IMR-90 (cell line): Measurements from ENCODE around the gene DNAJC4. TPM values are rescaled to one million over a fixed set of nuclear protein-coding genes. Genes with fewer than 3 reads are reported as not detected.

Experiments
- ATAC-seq: fragments of 200-7000 bp; cut with Tn5 transposase; 2 replicates; pipeline ENCODE4 v1.9.1; 2020; ENCODE audit warnings: low read depth, mild to moderate bottlenecking, moderate library complexity
- BruUV-seq: library from RNA; stranded (reverse); fragments of 400-500 nt; replicated peaks from 2 replicates; lab custom pipeline; 2021; lab: Mats Ljungman, UMichigan
- CTCF ChIA-PET: fragments of 300-600 bp; formaldehyde crosslinking; extraction: SDS; loops from one replicate; lab custom pipeline; 2021; ENCODE audit warnings: antibody characterized with exemption; lab: Yijun Ruan, JAX
- POLR2A ChIA-PET: fragments of 300-600 bp; sonication (Branson Sonifier 250); formaldehyde crosslinking; loops from one replicate; lab custom pipeline; 2022; ENCODE audit warnings: antibody characterized with exemption; ENCODE audit not compliant: unreplicated experiment; lab: Charles Lee
- DNase-seq: peaks from one replicate; pipeline ENCODE4 v3.0.0; 2013
- H2AFZ ChIP-seq: replicated peaks from 2 replicates; pipeline ENCODE3; 2013; ENCODE audit warnings: low read length, mild to moderate bottlenecking; ENCODE audit not compliant: poor library complexity
- H2AK5ac ChIP-seq: 2 replicates; pipeline ENCODE4 v1.6.1; 2013; ENCODE audit warnings: low read depth, low read length, inconsistent platforms
- H2AK9ac ChIP-seq: replicated peaks from 2 replicates; pipeline ENCODE3; 2013; ENCODE audit warnings: mild to moderate bottlenecking, low read depth, low read length, moderate library complexity; ENCODE audit not compliant: poor library complexity
- H2BK120ac ChIP-seq: 2 replicates; pipeline ENCODE4 v1.6.1; 2013; ENCODE audit warnings: low read depth, low read length, inconsistent platforms
- H2BK15ac ChIP-seq: 3 replicates; pipeline ENCODE4 v1.6.1; 2013; ENCODE audit warnings: low read depth, low read length, inconsistent platforms
- H2BK20ac ChIP-seq: 2 replicates; pipeline ENCODE4 v1.6.1; 2013; ENCODE audit warnings: low read depth, mild to moderate bottlenecking, inconsistent platforms, low read length, moderate library complexity
- H2BK5ac ChIP-seq: 2 replicates; pipeline ENCODE4 v1.6.1; 2013; ENCODE audit warnings: mild to moderate bottlenecking, low read depth, low read length, inconsistent platforms; ENCODE audit not compliant: poor library complexity, severe bottlenecking
- H3K14ac ChIP-seq: replicated peaks from 2 replicates; pipeline ENCODE4 v1.6.1; 2013; ENCODE audit warnings: low read depth, low read length, inconsistent platforms
- H3K18ac ChIP-seq: 2 replicates; pipeline ENCODE4 v1.6.1; 2013; ENCODE audit warnings: low read depth, low read length, control low read depth
- H3K23ac ChIP-seq: 2 replicates; pipeline ENCODE4 v1.6.1; 2013; ENCODE audit warnings: low read depth, low read length, inconsistent platforms
- H3K27ac ChIP-seq: 2 replicates; pipeline ENCODE4 v1.5.1; 2013; ENCODE audit warnings: mild to moderate bottlenecking, control low read depth, low read length; ENCODE audit not compliant: insufficient read depth
- H3K27me3 ChIP-seq: 2 replicates; pipeline ENCODE4 v1.6.1; 2013; ENCODE audit warnings: low read length; ENCODE audit not compliant: control insufficient read depth, insufficient read depth
- H3K36me3 ChIP-seq: 2 replicates; pipeline ENCODE4 v1.6.1; 2013; ENCODE audit warnings: low read length, mixed read lengths; ENCODE audit not compliant: control insufficient read depth, insufficient read depth
- H3K4ac ChIP-seq: 2 replicates; pipeline ENCODE4 v1.6.1; 2013; ENCODE audit warnings: low read depth, low read length, inconsistent platforms
- H3K4me1 ChIP-seq: 2 replicates; pipeline ENCODE4 v1.6.1; 2013; ENCODE audit warnings: low read length, mixed read lengths; ENCODE audit not compliant: control insufficient read depth, insufficient read depth
- H3K4me2 ChIP-seq: 2 replicates; pipeline ENCODE4 v1.6.1; 2013; ENCODE audit warnings: low read depth, mild to moderate bottlenecking, control low read depth, low read length, moderate library complexity
- H3K4me3 ChIP-seq: 2 replicates; pipeline ENCODE4 v1.5.1; 2013; ENCODE audit warnings: low read depth, mild to moderate bottlenecking, control low read depth, low read length, moderate library complexity; ENCODE audit not compliant: insufficient read depth
- H3K56ac ChIP-seq: 2 replicates; pipeline ENCODE4 v1.6.1; 2013; ENCODE audit warnings: low read length, inconsistent platforms; ENCODE audit not compliant: insufficient read depth; ENCODE audit errors: extremely low read depth
- H3K79me1 ChIP-seq, 2 experiments: 2 replicates each; pipeline ENCODE4 v1.6.1; 2013; ENCODE audit warnings: low read length in 2 of 2, inconsistent platforms in 1 of 2, low read depth in 1 of 2
- H3K9ac ChIP-seq: 2 replicates; pipeline ENCODE4 v1.6.1; 2013; ENCODE audit warnings: low read depth, low read length, control low read depth
- H3K9me1 ChIP-seq: 2 replicates; pipeline ENCODE4 v1.6.1; 2013; ENCODE audit warnings: low read length, inconsistent platforms; ENCODE audit not compliant: insufficient read depth
- H3K9me3 ChIP-seq: 2 replicates; pipeline ENCODE4 v1.6.1; 2013; ENCODE audit warnings: low read length; ENCODE audit not compliant: control insufficient read depth, insufficient read depth
- H4K20me1 ChIP-seq: 2 replicates; pipeline ENCODE4 v1.6.1; 2013; ENCODE audit warnings: low read length, inconsistent platforms; ENCODE audit not compliant: insufficient read depth
- H4K5ac ChIP-seq: 2 replicates; pipeline ENCODE4 v1.6.1; 2013; ENCODE audit warnings: mild to moderate bottlenecking, low read depth, low read length, control low read depth
- H4K8ac ChIP-seq, 2 experiments: 2 replicates each; pipeline ENCODE4 v1.6.1; 2013; ENCODE audit warnings: low read depth in 2 of 2, low read length in 2 of 2, control low read depth in 1 of 2, inconsistent platforms in 1 of 2
- H4K91ac ChIP-seq: 2 replicates; pipeline ENCODE4 v1.6.1; 2013; ENCODE audit warnings: low read depth, low read length, inconsistent platforms; ENCODE audit not compliant: insufficient read depth
- CHD1 ChIP-seq: IDR thresholded peaks from 2 replicates; pipeline ENCODE4 v1.6.1; 2012; ENCODE audit warnings: low read depth, low read length, improper control_type of control experiment
- CTCF ChIP-seq: conservative IDR thresholded peaks from 2 replicates; pipeline ENCODE4 v1.5.1; 2012; ENCODE audit warnings: mild to moderate bottlenecking, low read depth, low read length, improper control_type of control experiment
- MAFK ChIP-seq: IDR thresholded peaks from 2 replicates; pipeline ENCODE4 v1.6.1; 2012; ENCODE audit warnings: low read depth, low read length, improper control_type of control experiment
- RAD21 ChIP-seq: IDR thresholded peaks from 2 replicates; pipeline ENCODE4 v1.6.1; 2012; ENCODE audit warnings: low read length, improper control_type of control experiment
- RCOR1 ChIP-seq: IDR thresholded peaks from 2 replicates; pipeline ENCODE4 v1.6.1; 2012; ENCODE audit warnings: mild to moderate bottlenecking, low read length, improper control_type of control experiment; ENCODE audit not compliant: insufficient replicate concordance
- RFX5 ChIP-seq: IDR thresholded peaks from 2 replicates; pipeline ENCODE4 v1.8.0; 2012; ENCODE audit warnings: low read depth, mild to moderate bottlenecking, low read length, moderate library complexity
- WGBS, 2 experiments: methylation state at CpG; one replicate each; pipeline versions ENCODE4 v1.1.5 to v1.1.7; 2013; ENCODE audit warnings: missing lambda C conversion rate in 2 of 2; ENCODE audit not compliant: insufficient read length in 1 of 2; ENCODE audit errors: extremely low coverage in 2 of 2; 5-methylcytosine and 5-hydroxymethylcytosine counted together
- dilution Hi-C: fragments of 300-500 bp; cut with HindIII; formaldehyde crosslinking; loops from one replicate; pipeline ENCODE4 v1.14.3; 2018; ENCODE audit warnings: low sequenced_read_pairs; ENCODE audit not compliant: unreplicated experiment
- in situ Hi-C: fragments of 300-500 bp; cut with MboI; formaldehyde crosslinking; loops from 3 replicates; pipeline ENCODE4 v1.14.3; 2019; ENCODE audit warnings: low sequenced_read_pairs, inconsistent platforms, mixed read lengths
- intact Hi-C: fragments of 100-400 bp; cut with micrococcal nuclease; formaldehyde crosslinking; loops from 2 replicates; pipeline ENCODE4 v1.10.0; 2022
- polyA plus RNA-seq, 3 experiments: library from polyadenylated mRNA; depleted of rRNA; stranded (reverse); fragments of >200 nt; gene quantifications; 2 replicates each; pipeline ENCODE4 v1.2.3, GENCODE V29; 2012; ENCODE audit warnings: low replicate concordance in 1 of 3
- total RNA-seq: library from RNA; depleted of rRNA; stranded (reverse); fragments of >200 nt; gene quantifications from 2 replicates; pipeline ENCODE4 v1.2.3, GENCODE V29; 2012

Gene DNAJC4
- total and polyA plus RNA-seq, 2 of the 4 experiments (the other 2 are of a cell fraction): 2.2 to 22.8 TPM

- TF ChIP-seq RFX5: no peak
- TF ChIP-seq RAD21: no peak
- TF ChIP-seq MAFK: no peak
- TF ChIP-seq CHD1: no peak
- no peak for TF ChIP-seq RCOR1
- TF ChIP-seq CTCF: no peak
- Histone ChIP-seq H4K91ac (no peak overlapping the region), H3K36me3 (peaks cover 30% of the 10 kb centered on the region), H3K4me1 (peaks cover 4% of the 10 kb centered on the region), H2BK15ac (no peak overlapping the region), H4K20me1 (no peaks in the 10 kb centered on the region), H2BK20ac (no peak overlapping the region), H3K79me1 (peaks cover 9 to 19% of the 10 kb centered on the region in 2 experiments), H2BK120ac (no peak overlapping the region), H3K56ac (no peak overlapping the region), H2BK5ac (no peak overlapping the region), H3K4ac (no peak overlapping the region), H3K27ac (no peak overlapping the region), H2AFZ (no peak overlapping the region), H3K4me2 (no peak overlapping the region), H3K4me3 (no peak overlapping the region), H3K23ac (no peak overlapping the region), H2AK9ac (no peak overlapping the region), H4K5ac (no peak overlapping the region), H3K14ac (no peak overlapping the region), H3K9me1 (peaks cover 5% of the 10 kb centered on the region; the same call in 1 of the 2 replicates), H4K8ac (no peak overlapping the region), H3K9ac (no peak overlapping the region), H3K9me3 (no peaks in the 10 kb centered on the region), H3K27me3 (no peaks in the 10 kb centered on the region), H3K18ac (no peak overlapping the region), H2AK5ac (no peak overlapping the region)
- DNase-seq (no peak), ATAC-seq (no peak)
- ChIA-PET POLR2A (no interaction called here), CTCF (interaction anchor here (1.0 to 1.3 kb wide), 2 partner anchors 71 to 79 kb away, joined by 3 to 4 read pairs; no protein-coding TSS in a partner anchor)
- intact Hi-C loops: no loop called here
- in situ Hi-C loops: no loop called here
- dilution Hi-C loops: no loop called here
- WGBS, 2 experiments: no CpG with 5 or more reads among the region's 2 CpGs
- no TSS peak for BruUV-seq
Observed at GRCh38 chr11:64275841-64276240, 45.5 kb downstream of the DNAJC4 start.
